HCT116 (cell line): ENCODE data around the gene SYT7. TPM values are rescaled to one million over a fixed set of nuclear protein-coding genes. Genes with fewer than 3 reads are reported as not detected.

Experiments
- ATAC-seq: fragments of 200-7000 bp; cut with Tn5 transposase; 2 replicates; pipeline ENCODE4 v1.9.1; 2020; ENCODE audit warnings: mild to moderate bottlenecking, moderate library complexity
- BruUV-seq: library from RNA; stranded (reverse); fragments of 400-500 nt; replicated peaks from 2 replicates; lab custom pipeline; 2021; lab: Mats Ljungman, UMichigan
- CTCF ChIA-PET: fragments of 300-600 bp; sonication (Branson Sonifier 250); formaldehyde crosslinking; loops from one replicate; lab custom pipeline; 2021; ENCODE audit warnings: antibody characterized with exemption; lab: Charles Lee
- POLR2A ChIA-PET: fragments of 300-600, 350-600 bp; sonication (Branson Sonifier 250); formaldehyde crosslinking; loops from one replicate; lab custom pipeline; 2021; ENCODE audit warnings: antibody characterized with exemption; lab: Charles Lee
- RAD21 ChIA-PET, 2 experiments: fragments of 300-600 bp; sonication (Branson Sonifier 250); formaldehyde crosslinking; loops; one replicate each; lab custom pipeline; 2023; ENCODE audit warnings: low total read pairs in 2 of 2; ENCODE audit not compliant: uncharacterized antibody in 2 of 2, unreplicated experiment in 2 of 2, low non-redundant PET in 1 of 2; lab: Charles Lee
- DNase-seq: peaks from one replicate; pipeline ENCODE4 v3.0.0-alpha.2; 2010; ENCODE audit warnings: low read depth, low spot score
- H2AFZ ChIP-seq: fragments of 200-600 bp; shearing (Covaris generic), sonication (generic); 2 replicates; pipeline ENCODE4 v1.6.1; 2017; ENCODE audit warnings: low read depth, mixed run types, mixed read lengths, antibody characterized with exemption, low read length; ENCODE audit not compliant: poor library complexity, severe bottlenecking
- H3K27ac ChIP-seq: 2 replicates; pipeline ENCODE4 v1.5.1; 2012; ENCODE audit warnings: low read depth, low read length
- H3K27me3 ChIP-seq: fragments of 200-600 bp; sonication (generic); 2 replicates; pipeline ENCODE4 v1.6.1; 2016; ENCODE audit warnings: mixed run types, low read length, mixed read lengths; ENCODE audit not compliant: insufficient read depth
- H3K36me3 ChIP-seq, 2 experiments: fragments of 200-500 bp in 1 of 2; fragments of 200-600 bp in 1 of 2; sonication (Bioruptor generic) in 1 of 2; sonication (generic) in 1 of 2; 2 replicates each; pipeline versions ENCODE4 v1.5.1 to v1.6.1; 2014 to 2016; ENCODE audit warnings: low read length in 2 of 2, inconsistent platforms in 1 of 2, mixed read lengths in 1 of 2, mixed run types in 1 of 2; ENCODE audit not compliant: insufficient read depth in 2 of 2, control insufficient read depth in 1 of 2
- H3K4me1 ChIP-seq, 2 experiments: fragments of 200-600 bp in 1 of 2; sonication (generic) in 1 of 2; 2 replicates each; pipeline versions ENCODE4 v1.5.1 to v1.6.1; 2012 to 2017; ENCODE audit warnings: low read length in 2 of 2, inconsistent platforms in 1 of 2, mild to moderate bottlenecking in 1 of 2, mixed read lengths in 1 of 2, mixed run types in 1 of 2, moderate library complexity in 1 of 2; ENCODE audit not compliant: insufficient read depth in 2 of 2, control insufficient read depth in 1 of 2
- H3K4me2 ChIP-seq: fragments of 200-600 bp; sonication (generic); 2 replicates; pipeline ENCODE4 v1.6.1; 2017; ENCODE audit warnings: mixed run types, low read length, mixed read lengths
- H3K4me3 ChIP-seq, 2 experiments: fragments of 200-600 bp in 1 of 2; sonication (generic) in 1 of 2; replicated peaks in 1 of 2; 2 replicates each; pipeline ENCODE4 v1.5.1; 2011 to 2016; ENCODE audit warnings: low read length in 2 of 2, control low read depth in 1 of 2, low read depth in 1 of 2, mild to moderate bottlenecking in 1 of 2, mixed read lengths in 1 of 2, mixed run types in 1 of 2
- H3K79me2 ChIP-seq: fragments of 200-600 bp; sonication (generic); 2 replicates; pipeline ENCODE4 v1.6.1; 2017; ENCODE audit warnings: mild to moderate bottlenecking, mixed run types, low read length, moderate library complexity, mixed read lengths; ENCODE audit not compliant: insufficient read depth
- H3K9ac ChIP-seq: fragments of 200-600 bp; sonication (generic); 2 replicates; pipeline ENCODE4 v1.6.1; 2016; ENCODE audit warnings: low read length, mixed read lengths
- H3K9me2 ChIP-seq: fragments of 200-600 bp; sonication (generic), shearing (Covaris generic); 2 replicates; pipeline ENCODE4 v1.6.1; 2017; ENCODE audit warnings: mixed run types, mild to moderate bottlenecking, moderate library complexity; ENCODE audit not compliant: insufficient read depth
- H3K9me3 ChIP-seq, 2 experiments: fragments of 200-500 bp in 1 of 2; fragments of 200-600 bp in 1 of 2; sonication (Bioruptor generic) in 1 of 2; sonication (generic) in 1 of 2; 2 replicates each; pipeline ENCODE4 v1.6.1; 2014 to 2017; ENCODE audit warnings: low read length in 2 of 2, mixed read lengths in 2 of 2, inconsistent platforms in 1 of 2, low read depth in 1 of 2, mild to moderate bottlenecking in 1 of 2, mixed run types in 1 of 2, moderate library complexity in 1 of 2; ENCODE audit not compliant: control insufficient read depth in 1 of 2, insufficient read depth in 1 of 2
- H4K20me1 ChIP-seq: fragments of 200-600 bp; sonication (generic), shearing (Covaris generic); 2 replicates; pipeline ENCODE4 v1.6.1; 2017; ENCODE audit warnings: mixed run types, mild to moderate bottlenecking, moderate library complexity; ENCODE audit not compliant: insufficient read depth
- CBX3 ChIP-seq: IDR thresholded peaks from 2 replicates; pipeline ENCODE4 v1.6.1; 2012; ENCODE audit warnings: low read depth
- CEBPB ChIP-seq: IDR thresholded peaks from 2 replicates; pipeline ENCODE4 v1.6.1; 2012; ENCODE audit warnings: low read depth
- EZH2 ChIP-seq: fragments of 200-600 bp; sonication (generic); IDR thresholded peaks from 2 replicates; pipeline ENCODE4 v1.6.1; 2017; ENCODE audit warnings: antibody characterized with exemption, mixed run types
- EZH2phosphoT487 ChIP-seq: fragments of 200-600 bp; IDR thresholded peaks from 2 replicates; pipeline ENCODE4 v1.6.1; 2018; ENCODE audit warnings: antibody characterized with exemption, borderline replicate concordance
- POLR2A ChIP-seq: IDR thresholded peaks from 2 replicates; pipeline ENCODE4 v1.7.0; 2011; ENCODE audit warnings: borderline replicate concordance; ENCODE audit not compliant: insufficient read depth, insufficient read length; ENCODE audit errors: extremely low read depth
- RAD21 ChIP-seq: IDR thresholded peaks from 2 replicates; pipeline ENCODE4 v1.6.1; 2012; ENCODE audit warnings: low read depth, mild to moderate bottlenecking
- SP1 ChIP-seq: IDR thresholded peaks from 2 replicates; pipeline ENCODE4 v1.6.1; 2012; ENCODE audit warnings: low read depth
- SRF ChIP-seq: IDR thresholded peaks from 2 replicates; pipeline ENCODE4 v1.6.1; 2012; ENCODE audit warnings: low read depth
- YY1 ChIP-seq: IDR thresholded peaks from 2 replicates; pipeline ENCODE4 v1.6.1; 2011; ENCODE audit warnings: low read length, low read depth, moderate library complexity, mild to moderate bottlenecking; ENCODE audit not compliant: insufficient replicate concordance; ENCODE audit errors: extremely low read depth
- ZNF274 ChIP-seq: fragments of 200-500 bp; sonication (Bioruptor generic); IDR thresholded peaks from 2 replicates; pipeline ENCODE4 v1.6.1; 2014; ENCODE audit warnings: mild to moderate bottlenecking, low read depth, low read length, inconsistent platforms
- intact Hi-C: fragments of 100-400 bp; cut with micrococcal nuclease; formaldehyde crosslinking; loops from 2 replicates; pipeline ENCODE4 v1.10.0; 2022
- total RNA-seq: library from RNA; stranded (reverse); gene quantifications from one replicate; pipeline ENCODE4 v1.2.1, GENCODE V29; 2021; ENCODE audit not compliant: unreplicated experiment
- TF ChIP-seq, protein P1 (sequence below): IDR thresholded peaks from 2 replicates; pipeline ENCODE4 v1.6.1; 2011; ENCODE audit warnings: mild to moderate bottlenecking, low read length, moderate library complexity; ENCODE audit not compliant: insufficient replicate concordance; ENCODE audit errors: extremely low read depth
- TF ChIP-seq, protein P2 (sequence below): IDR thresholded peaks from 2 replicates; pipeline ENCODE4 v1.6.1; 2012
- TF ChIP-seq, protein P3 (sequence below): IDR thresholded peaks from 2 replicates; pipeline ENCODE4 v1.6.1; 2012; ENCODE audit warnings: low read depth
- TF ChIP-seq, protein P4 (sequence below), 3 experiments: fragments of 200-600 bp in 1 of 3; sonication (generic) in 1 of 3; IDR thresholded peaks in 2 of 3; conservative IDR thresholded peaks in 1 of 3; 2 replicates each; pipeline ENCODE4 v1.5.1; 2012 to 2017; ENCODE audit warnings: low read depth in 2 of 3, low read length in 2 of 3, antibody characterized with exemption in 1 of 3, borderline replicate concordance in 1 of 3, control low read depth in 1 of 3, mild to moderate bottlenecking in 1 of 3, mixed read lengths in 1 of 3, mixed run types in 1 of 3, moderate library complexity in 1 of 3; ENCODE audit not compliant: insufficient read depth in 1 of 3

Gene SYT7
- total RNA-seq, 1 experiment from 2014 or later = 27.4 TPM

DNA sequence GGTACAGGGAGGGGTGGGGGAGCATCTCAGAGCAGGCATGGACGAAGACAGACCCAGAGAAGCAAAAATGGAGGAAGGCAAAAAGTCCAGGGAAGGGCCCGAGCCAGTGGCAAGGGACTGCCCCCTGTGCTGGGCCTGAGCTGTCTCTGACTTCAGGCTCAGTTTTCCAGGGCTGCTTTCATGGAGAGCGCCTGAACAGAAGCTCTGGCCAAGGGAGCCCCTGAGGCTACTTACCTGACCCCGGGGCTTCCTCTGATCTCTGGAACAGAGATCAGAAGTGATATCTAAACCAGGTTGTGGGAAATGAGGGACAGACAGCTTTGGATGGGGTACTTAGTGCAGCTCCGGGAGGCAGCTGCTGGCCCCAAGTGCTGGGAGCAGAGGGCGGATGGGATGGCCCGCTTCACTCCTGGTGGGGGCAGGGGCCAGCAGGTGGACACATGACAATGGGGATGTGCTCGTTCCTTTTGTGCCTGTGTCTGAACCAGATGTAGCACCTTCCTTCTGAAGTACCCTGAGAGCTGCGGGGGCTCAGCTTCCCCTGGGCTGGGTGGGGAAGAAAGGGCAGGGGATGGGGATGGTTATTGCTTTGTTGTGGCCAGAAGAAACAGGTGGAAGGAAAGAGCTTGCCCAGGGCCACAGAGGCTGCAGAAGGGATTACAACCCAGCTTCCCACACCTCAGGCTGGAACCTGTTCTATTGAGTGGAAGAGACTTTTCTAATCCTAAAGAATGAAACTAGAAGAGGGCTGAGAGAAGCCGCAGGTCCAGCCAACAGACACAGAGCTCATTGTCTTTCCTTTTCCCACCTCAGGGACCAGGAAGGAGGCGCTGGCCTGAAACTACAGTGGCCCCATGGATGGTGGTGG is 66.6 kb downstream of the SYT7 start:
- TF ChIP-seq, protein P1, sequence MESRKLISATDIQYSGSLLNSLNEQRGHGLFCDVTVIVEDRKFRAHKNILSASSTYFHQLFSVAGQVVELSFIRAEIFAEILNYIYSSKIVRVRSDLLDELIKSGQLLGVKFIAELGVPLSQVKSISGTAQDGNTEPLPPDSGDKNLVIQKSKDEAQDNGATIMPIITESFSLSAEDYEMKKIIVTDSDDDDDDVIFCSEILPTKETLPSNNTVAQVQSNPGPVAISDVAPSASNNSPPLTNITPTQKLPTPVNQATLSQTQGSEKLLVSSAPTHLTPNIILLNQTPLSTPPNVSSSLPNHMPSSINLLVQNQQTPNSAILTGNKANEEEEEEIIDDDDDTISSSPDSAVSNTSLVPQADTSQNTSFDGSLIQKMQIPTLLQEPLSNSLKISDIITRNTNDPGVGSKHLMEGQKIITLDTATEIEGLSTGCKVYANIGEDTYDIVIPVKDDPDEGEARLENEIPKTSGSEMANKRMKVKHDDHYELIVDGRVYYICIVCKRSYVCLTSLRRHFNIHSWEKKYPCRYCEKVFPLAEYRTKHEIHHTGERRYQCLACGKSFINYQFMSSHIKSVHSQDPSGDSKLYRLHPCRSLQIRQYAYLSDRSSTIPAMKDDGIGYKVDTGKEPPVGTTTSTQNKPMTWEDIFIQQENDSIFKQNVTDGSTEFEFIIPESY = no peak
- TF ChIP-seq CEBPB (no peak), CBX3 (no peak), SRF (no peak), POLR2A (no peak), ZNF274 (no peak), YY1 (no peak), EZH2phosphoT487 (no peak), SP1 (no peak), EZH2 (no peak), RAD21 (no peak)
- TF ChIP-seq, protein P2, sequence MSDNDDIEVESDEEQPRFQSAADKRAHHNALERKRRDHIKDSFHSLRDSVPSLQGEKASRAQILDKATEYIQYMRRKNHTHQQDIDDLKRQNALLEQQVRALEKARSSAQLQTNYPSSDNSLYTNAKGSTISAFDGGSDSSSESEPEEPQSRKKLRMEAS = no peak
- TF ChIP-seq, protein P3, sequence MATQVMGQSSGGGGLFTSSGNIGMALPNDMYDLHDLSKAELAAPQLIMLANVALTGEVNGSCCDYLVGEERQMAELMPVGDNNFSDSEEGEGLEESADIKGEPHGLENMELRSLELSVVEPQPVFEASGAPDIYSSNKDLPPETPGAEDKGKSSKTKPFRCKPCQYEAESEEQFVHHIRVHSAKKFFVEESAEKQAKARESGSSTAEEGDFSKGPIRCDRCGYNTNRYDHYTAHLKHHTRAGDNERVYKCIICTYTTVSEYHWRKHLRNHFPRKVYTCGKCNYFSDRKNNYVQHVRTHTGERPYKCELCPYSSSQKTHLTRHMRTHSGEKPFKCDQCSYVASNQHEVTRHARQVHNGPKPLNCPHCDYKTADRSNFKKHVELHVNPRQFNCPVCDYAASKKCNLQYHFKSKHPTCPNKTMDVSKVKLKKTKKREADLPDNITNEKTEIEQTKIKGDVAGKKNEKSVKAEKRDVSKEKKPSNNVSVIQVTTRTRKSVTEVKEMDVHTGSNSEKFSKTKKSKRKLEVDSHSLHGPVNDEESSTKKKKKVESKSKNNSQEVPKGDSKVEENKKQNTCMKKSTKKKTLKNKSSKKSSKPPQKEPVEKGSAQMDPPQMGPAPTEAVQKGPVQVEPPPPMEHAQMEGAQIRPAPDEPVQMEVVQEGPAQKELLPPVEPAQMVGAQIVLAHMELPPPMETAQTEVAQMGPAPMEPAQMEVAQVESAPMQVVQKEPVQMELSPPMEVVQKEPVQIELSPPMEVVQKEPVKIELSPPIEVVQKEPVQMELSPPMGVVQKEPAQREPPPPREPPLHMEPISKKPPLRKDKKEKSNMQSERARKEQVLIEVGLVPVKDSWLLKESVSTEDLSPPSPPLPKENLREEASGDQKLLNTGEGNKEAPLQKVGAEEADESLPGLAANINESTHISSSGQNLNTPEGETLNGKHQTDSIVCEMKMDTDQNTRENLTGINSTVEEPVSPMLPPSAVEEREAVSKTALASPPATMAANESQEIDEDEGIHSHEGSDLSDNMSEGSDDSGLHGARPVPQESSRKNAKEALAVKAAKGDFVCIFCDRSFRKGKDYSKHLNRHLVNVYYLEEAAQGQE = no peak
- TF ChIP-seq, protein P4, sequence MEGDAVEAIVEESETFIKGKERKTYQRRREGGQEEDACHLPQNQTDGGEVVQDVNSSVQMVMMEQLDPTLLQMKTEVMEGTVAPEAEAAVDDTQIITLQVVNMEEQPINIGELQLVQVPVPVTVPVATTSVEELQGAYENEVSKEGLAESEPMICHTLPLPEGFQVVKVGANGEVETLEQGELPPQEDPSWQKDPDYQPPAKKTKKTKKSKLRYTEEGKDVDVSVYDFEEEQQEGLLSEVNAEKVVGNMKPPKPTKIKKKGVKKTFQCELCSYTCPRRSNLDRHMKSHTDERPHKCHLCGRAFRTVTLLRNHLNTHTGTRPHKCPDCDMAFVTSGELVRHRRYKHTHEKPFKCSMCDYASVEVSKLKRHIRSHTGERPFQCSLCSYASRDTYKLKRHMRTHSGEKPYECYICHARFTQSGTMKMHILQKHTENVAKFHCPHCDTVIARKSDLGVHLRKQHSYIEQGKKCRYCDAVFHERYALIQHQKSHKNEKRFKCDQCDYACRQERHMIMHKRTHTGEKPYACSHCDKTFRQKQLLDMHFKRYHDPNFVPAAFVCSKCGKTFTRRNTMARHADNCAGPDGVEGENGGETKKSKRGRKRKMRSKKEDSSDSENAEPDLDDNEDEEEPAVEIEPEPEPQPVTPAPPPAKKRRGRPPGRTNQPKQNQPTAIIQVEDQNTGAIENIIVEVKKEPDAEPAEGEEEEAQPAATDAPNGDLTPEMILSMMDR (IDR thresholded peaks at IDR 0.05 in 2 of 3, conservative IDR thresholded peaks at IDR 0.05 in 1 of 3; ENCODE audit: borderline replicate concordance in 1 of 3, insufficient read depth in 1 of 3, low read depth in 2 of 3, low read length in 2 of 3) = no peak
- H3K9ac ChIP-seq = no peak overlapping the region
- no TSS peak for BruUV-seq
- no peak overlapping the region for H2AFZ ChIP-seq
- H3K4me1 ChIP-seq = peaks cover 8 to 15% of the 10 kb centered on the region in 2 experiments; a peak in 2 of 4 replicates
- H3K9me3 ChIP-seq = no peaks in the 10 kb centered on the region
- ChIA-PET CTCF (interaction anchor here (0.9 to 1.9 kb wide), 7 partner anchors 9 to 124 kb away, joined by 3 to 11 read pairs (median 4); no protein-coding TSS in a partner anchor), RAD21 (no interaction called here), POLR2A (no interaction called here)
- ATAC-seq (no peak), DNase-seq (no peak)
- H3K4me3 ChIP-seq = no peak overlapping the region
- H3K79me2 ChIP-seq = no peaks in the 10 kb centered on the region
- 0 out of 2 replicates have a peak overlapping the region, but pooled peaks have one; percentile 28 for H3K4me2 ChIP-seq
- no peaks in the 10 kb centered on the region for H4K20me1 ChIP-seq
- no peak overlapping the region for H3K27ac ChIP-seq
- no peaks in the 10 kb centered on the region for H3K9me2 ChIP-seq
- intact Hi-C loops = no loop called here
- no peaks in the 10 kb centered on the region for H3K27me3 ChIP-seq
- peaks cover 0 to 5% of the 10 kb centered on the region in 2 experiments; a peak in 1 of 4 replicates for H3K36me3 ChIP-seq
